22Rv1 (cell line): ENCODE measurements around the gene STRA8.
A peak's percentile ranks its signal among the peaks of the same experiment; 100 is the strongest.

Experiments used
- ZFX ChIP-seq: fragments of 450-650 bp; IDR thresholded peaks from 2 replicates; pipeline ENCODE4 v1.6.1; 2017; ENCODE audit warnings: antibody characterized with exemption, borderline replicate concordance
- TF ChIP-seq, protein P1 (sequence below): fragments of 450-650 bp; IDR thresholded peaks from 2 replicates; pipeline ENCODE4 v1.5.1; 2017; ENCODE audit warnings: mild to moderate bottlenecking

DNA sequence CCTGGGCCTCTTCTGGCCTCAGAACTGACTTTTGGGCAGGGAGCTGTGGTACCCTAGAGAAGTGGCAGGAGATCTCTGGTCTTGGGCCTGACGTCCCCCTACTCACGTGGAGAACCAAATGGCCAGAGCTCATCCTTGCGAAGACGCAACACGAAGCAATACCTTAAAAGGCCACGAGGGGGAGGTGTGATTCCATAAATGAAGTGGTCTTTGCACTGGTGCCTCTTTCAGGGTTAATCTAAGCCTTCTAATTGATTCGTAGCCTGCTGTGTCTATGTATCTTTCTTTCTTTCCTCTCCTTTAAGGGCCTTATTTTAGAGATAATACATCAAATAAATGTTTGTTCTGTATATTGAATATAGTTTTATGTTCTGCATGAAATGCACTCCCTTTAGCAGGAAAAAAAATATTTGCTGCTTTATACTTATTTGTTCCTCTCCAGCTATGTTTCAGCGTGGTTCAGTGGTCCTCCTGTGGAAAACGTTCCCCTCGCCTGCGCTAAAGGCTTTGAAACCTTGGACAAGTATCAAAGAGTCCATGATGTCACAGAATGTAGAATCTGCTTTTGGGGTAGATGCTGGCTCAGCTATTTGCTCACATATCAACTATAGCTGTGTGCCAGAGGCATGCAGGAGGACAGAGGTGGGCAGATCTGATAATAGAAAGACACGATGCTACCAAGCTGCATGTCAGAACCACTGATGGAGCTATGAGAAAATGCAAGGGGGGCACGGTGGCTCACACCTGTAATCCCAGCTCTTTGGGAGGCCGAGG lies 41.0 kb downstream of the STRA8 start:
- TF ChIP-seq, protein P1, sequence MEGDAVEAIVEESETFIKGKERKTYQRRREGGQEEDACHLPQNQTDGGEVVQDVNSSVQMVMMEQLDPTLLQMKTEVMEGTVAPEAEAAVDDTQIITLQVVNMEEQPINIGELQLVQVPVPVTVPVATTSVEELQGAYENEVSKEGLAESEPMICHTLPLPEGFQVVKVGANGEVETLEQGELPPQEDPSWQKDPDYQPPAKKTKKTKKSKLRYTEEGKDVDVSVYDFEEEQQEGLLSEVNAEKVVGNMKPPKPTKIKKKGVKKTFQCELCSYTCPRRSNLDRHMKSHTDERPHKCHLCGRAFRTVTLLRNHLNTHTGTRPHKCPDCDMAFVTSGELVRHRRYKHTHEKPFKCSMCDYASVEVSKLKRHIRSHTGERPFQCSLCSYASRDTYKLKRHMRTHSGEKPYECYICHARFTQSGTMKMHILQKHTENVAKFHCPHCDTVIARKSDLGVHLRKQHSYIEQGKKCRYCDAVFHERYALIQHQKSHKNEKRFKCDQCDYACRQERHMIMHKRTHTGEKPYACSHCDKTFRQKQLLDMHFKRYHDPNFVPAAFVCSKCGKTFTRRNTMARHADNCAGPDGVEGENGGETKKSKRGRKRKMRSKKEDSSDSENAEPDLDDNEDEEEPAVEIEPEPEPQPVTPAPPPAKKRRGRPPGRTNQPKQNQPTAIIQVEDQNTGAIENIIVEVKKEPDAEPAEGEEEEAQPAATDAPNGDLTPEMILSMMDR, result peak; percentile 94
- no peak for TF ChIP-seq ZFX
